Fibroblast of skin of scalp (primary cell): ENCODE measurements around the gene MARCHF10.

Experiments used
- DNase-seq: peaks from one replicate; pipeline ENCODE4 v3.0.0-alpha.2; 2013

MARCHF10 gene

GRCh38 chr17:62656446-62656845 lies 151.7 kb downstream of the MARCHF10 start:
- DNase-seq = no peak

- DNase-seq = no peak
Observed at GRCh38 chr17:62655656-62656055, 152.5 kb downstream of the MARCHF10 start.

GRCh38 chr17:62653826-62654761 lies 154.0 kb downstream of the MARCHF10 start:
- DNase-seq = peak; percentile 41

GRCh38 chr17:62653002-62653825 lies 154.9 kb downstream of the MARCHF10 start:
- peak; percentile 72 for DNase-seq

- DNase-seq = peak; percentile 82
Observed at GRCh38 chr17:62652251-62653001, 155.7 kb downstream of the MARCHF10 start.
